CD4-positive, alpha-beta T cell (primary cell): Measurements from ENCODE around the gene DTX1. TPM values are rescaled to one million over a fixed set of nuclear protein-coding genes. Genes with fewer than 3 reads are reported as not detected.

Source experiments
- ATAC-seq: fragments of 200-7000 bp; cut with Tn5 transposase; one replicate; pipeline ENCODE4 v1.10.0; 2022; ENCODE audit warnings: mild to moderate bottlenecking; ENCODE audit not compliant: poor library complexity
- CTCF ChIA-PET: fragments of 350-600 bp; sonication (Branson Sonifier 250); formaldehyde crosslinking; loops from one replicate; lab custom pipeline; 2021; ENCODE audit warnings: antibody characterized with exemption, inconsistent platforms; lab: Charles Lee
- POLR2A ChIA-PET: fragments of 350-600 bp; sonication (Branson Sonifier 250); formaldehyde crosslinking; loops from one replicate; lab custom pipeline; 2021; ENCODE audit warnings: antibody characterized with exemption, inconsistent platforms; lab: Charles Lee
- DNase-seq, 14 experiments: peaks; one replicate each; pipeline ENCODE4 v3.0.0-alpha.2; 2013 to 2020; ENCODE audit warnings: mixed read lengths in 2 of 14
- H3K27ac ChIP-seq, 2 donors: one replicate each; pipeline versions ENCODE4 v1.5.1 to v1.7.0; 2013; ENCODE audit warnings: low read length in 2 of 2, low read depth in 1 of 2, mild to moderate bottlenecking in 1 of 2
- H3K27me3 ChIP-seq, 2 experiments: 1 replicate in 1 of 2; 2 replicates in 1 of 2; pipeline versions ENCODE4 v1.6.1 to v1.7.0; 2013; ENCODE audit warnings: low read length in 2 of 2, control low read depth in 1 of 2, mild to moderate bottlenecking in 1 of 2, moderate library complexity in 1 of 2; ENCODE audit not compliant: insufficient read depth in 2 of 2, control insufficient read depth in 1 of 2
- H3K36me3 ChIP-seq: one replicate; pipeline ENCODE4 v1.6.1; 2013; ENCODE audit warnings: low read length, control low read depth; ENCODE audit not compliant: insufficient read depth
- H3K4me1 ChIP-seq: one replicate; pipeline ENCODE4 v1.6.1; 2013; ENCODE audit warnings: low read length, control low read depth; ENCODE audit not compliant: insufficient read depth
- H3K4me3 ChIP-seq: one replicate; pipeline ENCODE4 v1.5.1; 2013; ENCODE audit warnings: mild to moderate bottlenecking, low read length, moderate library complexity
- H3K9me3 ChIP-seq, 2 experiments: 1 replicate in 1 of 2; 2 replicates in 1 of 2; pipeline versions ENCODE4 v1.6.1 to v1.7.0; 2013; ENCODE audit warnings: low read length in 2 of 2, mild to moderate bottlenecking in 2 of 2, control low read depth in 1 of 2, moderate library complexity in 1 of 2; ENCODE audit not compliant: control insufficient read depth in 1 of 2, insufficient read depth in 1 of 2
- H3K27ac Mint-ChIP-seq: one replicate; pipeline ENCODE4 v1.8.0; 2020; ENCODE audit warnings: mixed read lengths
- H3K27me3 Mint-ChIP-seq: one replicate; pipeline ENCODE4 v1.8.0; 2021; ENCODE audit warnings: mixed read lengths
- H3K36me3 Mint-ChIP-seq: one replicate; pipeline ENCODE4 v1.8.0; 2021; ENCODE audit warnings: low read depth, mixed read lengths
- H3K4me1 Mint-ChIP-seq: one replicate; pipeline ENCODE4 v1.8.0; 2021; ENCODE audit warnings: low read depth, mixed read lengths
- H3K4me3 Mint-ChIP-seq: one replicate; pipeline ENCODE4 v1.8.0; 2020; ENCODE audit warnings: mild to moderate bottlenecking, mixed read lengths
- H3K9me3 Mint-ChIP-seq: one replicate; pipeline ENCODE4 v1.8.0; 2020; ENCODE audit warnings: mixed read lengths
- intact Hi-C, 2 experiments: fragments of 100-400 bp; cut with DNase I in 1 of 2; cut with micrococcal nuclease in 1 of 2; formaldehyde crosslinking; loops; one replicate each; pipeline versions ENCODE4 v1.15.1 to v1.9.0; 2023 to 2025; cut with DNase I, micrococcal nuclease
- total RNA-seq, 174 experiments: library from RNA in 2 of 174; stranded (reverse) in 2 of 174; gene quantifications; one replicate each; pipeline ENCODE4 v1.2.3 and lab custom pipeline; 2021 to 2026
- TF ChIP-seq, protein P1 (sequence below): fragments of 200-600 bp; IDR thresholded peaks from one replicate; pipeline ENCODE4 v1.8.0; 2022; ENCODE audit warnings: antibody characterized with exemption, mild to moderate bottlenecking

Gene DTX1
- total RNA-seq, 2 experiments from 2014 or later: 14.0 to 14.2 TPM

DNA sequence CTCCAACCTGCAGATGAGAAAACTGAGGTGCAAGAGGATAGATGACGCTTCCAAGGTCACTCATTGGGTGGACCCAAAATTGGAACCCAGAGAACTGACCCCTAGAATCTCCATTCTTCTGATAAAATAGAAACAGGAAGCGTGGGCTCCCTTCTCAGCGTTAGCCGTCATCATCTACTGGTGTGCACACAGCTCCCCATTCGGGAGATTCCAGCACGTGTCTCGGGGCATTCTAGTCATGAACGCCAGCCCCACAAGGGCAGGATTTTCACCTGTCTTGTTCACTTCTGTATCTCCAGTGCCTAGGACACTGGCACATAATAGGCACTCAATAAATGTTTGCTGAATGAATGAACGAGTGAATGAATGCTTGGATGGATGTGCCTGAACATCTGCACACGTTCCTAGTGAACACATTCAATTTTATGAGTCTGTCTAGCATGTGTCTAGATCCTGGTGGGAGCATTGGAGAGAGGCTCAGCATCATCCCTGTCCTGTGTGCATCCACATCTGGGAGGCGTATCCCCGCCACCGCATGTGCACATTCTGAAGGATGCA lies 48.5 kb downstream of the DTX1 start:
- H3K36me3 ChIP-seq: no peaks in the 10 kb centered on the region
- no peak for DNase-seq
- Mint-ChIP-seq H3K27me3 (no peaks in the 10 kb centered on the region), H3K27ac (peak overlapping the region; percentile 78), H3K4me1 (peaks cover 16% of the 10 kb centered on the region), H3K9me3 (no peaks in the 10 kb centered on the region), H3K4me3 (peak overlapping the region; percentile 34), H3K36me3 (no peaks in the 10 kb centered on the region)
- H3K4me3 ChIP-seq: no peak overlapping the region
- POLR2A ChIA-PET: no interaction called here
- no peaks in the 10 kb centered on the region for H3K27me3 ChIP-seq
- no peaks in the 10 kb centered on the region for H3K9me3 ChIP-seq
- peaks cover 21% of the 10 kb centered on the region for H3K4me1 ChIP-seq
- TF ChIP-seq, protein P1, sequence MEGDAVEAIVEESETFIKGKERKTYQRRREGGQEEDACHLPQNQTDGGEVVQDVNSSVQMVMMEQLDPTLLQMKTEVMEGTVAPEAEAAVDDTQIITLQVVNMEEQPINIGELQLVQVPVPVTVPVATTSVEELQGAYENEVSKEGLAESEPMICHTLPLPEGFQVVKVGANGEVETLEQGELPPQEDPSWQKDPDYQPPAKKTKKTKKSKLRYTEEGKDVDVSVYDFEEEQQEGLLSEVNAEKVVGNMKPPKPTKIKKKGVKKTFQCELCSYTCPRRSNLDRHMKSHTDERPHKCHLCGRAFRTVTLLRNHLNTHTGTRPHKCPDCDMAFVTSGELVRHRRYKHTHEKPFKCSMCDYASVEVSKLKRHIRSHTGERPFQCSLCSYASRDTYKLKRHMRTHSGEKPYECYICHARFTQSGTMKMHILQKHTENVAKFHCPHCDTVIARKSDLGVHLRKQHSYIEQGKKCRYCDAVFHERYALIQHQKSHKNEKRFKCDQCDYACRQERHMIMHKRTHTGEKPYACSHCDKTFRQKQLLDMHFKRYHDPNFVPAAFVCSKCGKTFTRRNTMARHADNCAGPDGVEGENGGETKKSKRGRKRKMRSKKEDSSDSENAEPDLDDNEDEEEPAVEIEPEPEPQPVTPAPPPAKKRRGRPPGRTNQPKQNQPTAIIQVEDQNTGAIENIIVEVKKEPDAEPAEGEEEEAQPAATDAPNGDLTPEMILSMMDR: no peak
- no peak for ATAC-seq
- CTCF ChIA-PET: interaction anchor here (1.0 kb wide), 1 partner anchor 31 kb away, joined by 3 read pairs; the partner anchor contains the start of gene RASAL1
- intact Hi-C loops: loop anchor here (5.0 kb wide), 2 partner anchors 67 to 113 kb away; no protein-coding TSS in a partner anchor
- H3K27ac ChIP-seq: no peak overlapping the region

DNA sequence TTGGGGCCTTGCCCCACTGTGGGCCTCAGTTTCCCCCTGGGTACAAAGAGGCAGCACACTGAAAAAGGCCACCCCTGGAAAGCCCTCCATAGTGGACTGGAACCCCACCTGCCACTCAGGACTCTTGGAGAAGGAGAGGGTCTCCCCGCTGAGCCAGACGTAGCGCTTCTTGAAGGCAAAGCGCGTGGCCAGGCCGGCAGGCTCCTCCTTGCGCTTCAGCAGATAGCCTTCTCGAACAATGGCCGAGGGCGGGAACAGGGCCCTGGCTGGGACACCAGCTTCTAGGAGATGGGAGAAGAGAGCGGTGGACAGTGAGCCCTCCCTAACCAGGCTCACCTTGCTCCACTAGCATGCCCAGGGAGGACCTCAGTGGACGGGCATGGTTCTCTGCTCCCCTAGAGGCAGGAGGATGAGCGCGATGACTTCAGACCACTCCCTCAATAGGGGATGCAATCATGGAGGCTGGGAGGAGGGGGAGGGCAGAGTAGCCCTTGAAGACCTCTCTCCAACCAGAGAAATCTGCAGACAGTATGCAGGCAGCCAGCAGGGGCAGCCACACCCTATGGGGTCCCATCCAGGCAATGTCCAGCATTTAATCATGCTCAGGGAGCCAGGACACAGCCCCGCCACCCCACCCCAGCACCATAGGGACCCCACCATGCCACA lies 49.2 kb downstream of the DTX1 start:
- no peak overlapping the region for H3K4me3 Mint-ChIP-seq
- no peak overlapping the region for H3K27ac Mint-ChIP-seq
- DNase-seq (no peak), ATAC-seq (no peak)
- ChIA-PET POLR2A (no interaction called here), CTCF (no interaction called here)
- Histone ChIP-seq H3K27me3 (no peaks in the 10 kb centered on the region), H3K36me3 (no peaks in the 10 kb centered on the region), H3K4me1 (peaks cover 28% of the 10 kb centered on the region), H3K9me3 (no peaks in the 10 kb centered on the region), H3K4me3 (no peak overlapping the region), H3K27ac (no peak overlapping the region)
- no peaks in the 10 kb centered on the region for H3K9me3 Mint-ChIP-seq
- TF ChIP-seq, protein P1: no peak
- H3K4me1 Mint-ChIP-seq: peaks cover 20% of the 10 kb centered on the region
- intact Hi-C loops: loop anchor here in 1 of 2 experiments (5.0 kb wide), 1 partner anchor 67 kb away; no protein-coding TSS in a partner anchor
- no peaks in the 10 kb centered on the region for H3K27me3 Mint-ChIP-seq
- H3K36me3 Mint-ChIP-seq: no peaks in the 10 kb centered on the region

DNA sequence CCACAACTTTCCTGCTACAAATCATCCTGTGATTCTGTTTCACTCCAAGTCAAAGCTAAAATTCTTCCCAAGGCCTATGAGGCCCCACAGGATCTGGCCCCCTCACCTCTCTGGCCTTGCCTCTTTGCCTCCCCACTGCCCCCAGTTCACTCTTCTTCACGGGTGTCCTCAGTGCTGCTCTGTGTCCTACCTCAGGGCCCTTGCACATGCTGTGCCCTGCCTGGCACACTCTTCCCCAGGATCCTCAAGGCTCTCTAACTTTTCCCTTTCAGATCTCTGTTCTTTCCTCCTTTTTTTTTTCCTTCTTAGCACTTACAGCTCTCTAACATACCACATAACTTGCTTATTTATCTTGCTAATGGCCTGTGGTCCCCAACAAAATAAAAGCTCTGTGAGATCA lies 49.8 kb downstream of the DTX1 start:
- H3K27me3 Mint-ChIP-seq: no peaks in the 10 kb centered on the region
- H3K9me3 Mint-ChIP-seq: no peaks in the 10 kb centered on the region
- ATAC-seq (no peak), DNase-seq (no peak)
- H3K36me3 Mint-ChIP-seq: no peaks in the 10 kb centered on the region
- Histone ChIP-seq H3K9me3 (no peaks in the 10 kb centered on the region), H3K27ac (no peak overlapping the region), H3K4me1 (peaks cover 28% of the 10 kb centered on the region), H3K27me3 (no peaks in the 10 kb centered on the region), H3K4me3 (no peak overlapping the region), H3K36me3 (no peaks in the 10 kb centered on the region)
- TF ChIP-seq, protein P1: no peak
- POLR2A ChIA-PET: no interaction called here
- CTCF ChIA-PET: no interaction called here
- intact Hi-C loops: loop anchor here in 1 of 2 experiments (5.0 kb wide), 1 partner anchor 66 kb away; no protein-coding TSS in a partner anchor
- H3K27ac Mint-ChIP-seq: peak overlapping the region; percentile 46
- H3K4me3 Mint-ChIP-seq: no peak overlapping the region
- peaks cover 25% of the 10 kb centered on the region for H3K4me1 Mint-ChIP-seq
